Epithelial cell of proximal tubule (primary cell): ENCODE measurements around the gene TBC1D1. TPM values are rescaled to one million over a fixed set of nuclear protein-coding genes. Genes with fewer than 3 reads are reported as not detected.

Source experiments
- DNase-seq: peaks from one replicate; pipeline ENCODE4 v3.0.0-alpha.2; 2011; ENCODE audit warnings: low read depth
- H3K4me3 ChIP-seq: 2 replicates; pipeline ENCODE4 v1.5.1; 2011; ENCODE audit warnings: low read depth, mild to moderate bottlenecking, low read length
- total RNA-seq: library from RNA; depleted of rRNA; stranded (reverse); fragments of >200 nt; gene quantifications from 2 replicates; pipeline ENCODE4 v1.2.3, GENCODE V29; 2015
- TF ChIP-seq, protein P1 (sequence below): conservative IDR thresholded peaks from 2 replicates; pipeline ENCODE4 v1.5.1; 2012; ENCODE audit warnings: low read depth, mild to moderate bottlenecking, low read length

TBC1D1 gene
- total RNA-seq, 1 donor from 2014 or later, result 157 TPM

DNA sequence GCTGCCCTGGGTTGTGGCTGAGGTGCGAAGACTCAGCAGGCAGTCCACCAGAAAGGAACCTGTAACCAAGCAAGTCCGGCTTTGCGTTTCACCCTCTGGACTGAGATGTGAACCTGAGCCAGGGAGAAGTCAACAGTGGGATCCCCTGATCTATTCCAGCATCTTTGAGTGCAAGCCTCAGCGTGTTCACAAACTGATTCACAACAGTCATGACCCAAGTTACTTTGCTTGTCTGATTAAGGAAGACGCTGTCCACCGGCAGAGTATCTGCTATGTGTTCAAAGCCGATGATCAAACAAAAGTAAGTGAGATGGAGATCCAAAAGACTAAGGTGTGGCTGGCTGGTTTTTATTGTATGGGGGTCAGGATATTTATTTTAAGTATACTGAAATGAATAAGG, 11.3 kb downstream of the TBC1D1 start:
- no peak overlapping the region for H3K4me3 ChIP-seq
- DNase-seq, result no peak
- TF ChIP-seq, protein P1, sequence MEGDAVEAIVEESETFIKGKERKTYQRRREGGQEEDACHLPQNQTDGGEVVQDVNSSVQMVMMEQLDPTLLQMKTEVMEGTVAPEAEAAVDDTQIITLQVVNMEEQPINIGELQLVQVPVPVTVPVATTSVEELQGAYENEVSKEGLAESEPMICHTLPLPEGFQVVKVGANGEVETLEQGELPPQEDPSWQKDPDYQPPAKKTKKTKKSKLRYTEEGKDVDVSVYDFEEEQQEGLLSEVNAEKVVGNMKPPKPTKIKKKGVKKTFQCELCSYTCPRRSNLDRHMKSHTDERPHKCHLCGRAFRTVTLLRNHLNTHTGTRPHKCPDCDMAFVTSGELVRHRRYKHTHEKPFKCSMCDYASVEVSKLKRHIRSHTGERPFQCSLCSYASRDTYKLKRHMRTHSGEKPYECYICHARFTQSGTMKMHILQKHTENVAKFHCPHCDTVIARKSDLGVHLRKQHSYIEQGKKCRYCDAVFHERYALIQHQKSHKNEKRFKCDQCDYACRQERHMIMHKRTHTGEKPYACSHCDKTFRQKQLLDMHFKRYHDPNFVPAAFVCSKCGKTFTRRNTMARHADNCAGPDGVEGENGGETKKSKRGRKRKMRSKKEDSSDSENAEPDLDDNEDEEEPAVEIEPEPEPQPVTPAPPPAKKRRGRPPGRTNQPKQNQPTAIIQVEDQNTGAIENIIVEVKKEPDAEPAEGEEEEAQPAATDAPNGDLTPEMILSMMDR, result no peak

DNA sequence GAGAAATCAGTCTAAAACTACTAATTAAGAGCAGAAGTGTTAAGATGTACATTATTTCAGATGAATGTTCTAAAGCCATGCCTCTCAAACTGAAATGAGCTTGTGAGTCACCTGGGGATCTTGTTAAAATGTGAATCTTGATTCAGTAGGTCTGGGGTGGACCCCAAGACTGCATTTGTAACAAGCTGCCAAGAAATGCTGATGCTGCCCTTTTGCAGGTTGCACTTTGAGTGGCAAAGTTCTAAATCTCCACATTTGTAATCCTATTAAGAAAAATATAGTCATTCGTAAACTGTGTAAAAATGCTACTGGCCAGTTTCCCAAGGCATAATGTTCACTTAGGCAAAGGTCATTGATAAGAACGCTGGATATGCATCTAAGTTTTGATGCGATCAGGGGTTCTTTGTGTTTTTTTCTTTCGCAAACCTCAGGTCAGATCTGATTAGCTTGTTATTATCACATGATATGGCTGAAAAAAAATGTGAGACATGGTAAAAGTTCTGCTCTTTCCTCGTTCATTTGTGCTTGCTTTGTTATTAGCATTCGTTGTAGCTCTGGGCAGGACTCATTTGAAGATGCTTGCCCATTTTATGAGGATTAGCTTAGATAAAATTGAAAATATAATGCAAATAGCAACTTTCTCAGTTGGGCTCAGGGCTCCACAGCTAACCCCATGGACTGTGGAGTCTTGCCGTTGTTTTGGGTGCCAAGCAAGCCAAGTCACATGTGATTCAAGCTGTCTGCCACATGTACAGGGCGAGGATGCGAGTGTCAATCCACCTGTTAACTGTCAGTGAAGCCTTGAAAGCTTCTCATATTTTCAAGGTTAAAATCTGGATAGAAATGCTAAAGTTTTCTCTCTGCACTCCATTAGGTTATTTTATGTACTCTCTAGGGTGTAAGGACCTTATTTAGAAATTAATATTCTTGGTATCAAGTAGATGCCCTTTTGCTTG, 12.1 kb downstream of the TBC1D1 start:
- no peak for DNase-seq
- TF ChIP-seq, protein P1, result no peak
- H3K4me3 ChIP-seq, result no peak overlapping the region

DNA sequence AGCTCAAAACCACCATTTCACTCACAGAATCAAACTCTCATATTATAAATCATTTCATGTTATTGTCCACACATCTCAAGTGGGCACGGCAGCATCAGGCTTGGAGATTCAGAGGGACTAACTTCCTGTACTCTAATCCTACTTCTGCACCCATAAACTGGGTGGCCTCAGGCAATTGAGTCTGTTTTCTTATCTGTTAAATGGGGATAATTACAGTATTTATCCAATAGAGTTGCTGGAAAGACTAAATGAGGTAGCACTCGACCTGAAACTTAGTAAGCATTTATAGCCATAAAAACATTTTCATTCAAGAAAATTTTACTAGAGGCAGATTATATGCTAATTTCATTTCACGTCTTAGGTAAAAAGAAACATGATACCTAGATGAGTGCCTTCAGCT, 13.0 kb downstream of the TBC1D1 start:
- H3K4me3 ChIP-seq, result no peak overlapping the region
- TF ChIP-seq, protein P1, result no peak
- no peak for DNase-seq

DNA sequence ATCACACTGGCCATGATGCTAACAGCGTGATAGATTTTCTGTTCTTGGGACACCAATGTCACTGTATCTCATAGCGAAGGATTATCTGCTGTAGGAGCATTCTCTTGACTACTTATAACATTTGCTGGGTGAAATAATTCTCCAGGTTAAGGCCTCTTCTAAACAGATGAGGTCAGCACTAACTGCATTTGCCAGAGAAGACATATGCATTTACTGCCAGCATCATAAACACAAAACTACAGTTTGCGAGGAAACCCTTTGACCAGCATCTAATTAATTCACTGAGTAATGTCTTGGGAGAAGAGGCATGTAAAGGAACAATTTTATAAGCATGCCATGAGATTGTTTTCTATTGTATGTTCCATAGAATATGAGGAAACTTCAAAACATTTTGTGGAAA, 13.9 kb downstream of the TBC1D1 start:
- no peak for DNase-seq
- TF ChIP-seq, protein P1, result no peak

DNA sequence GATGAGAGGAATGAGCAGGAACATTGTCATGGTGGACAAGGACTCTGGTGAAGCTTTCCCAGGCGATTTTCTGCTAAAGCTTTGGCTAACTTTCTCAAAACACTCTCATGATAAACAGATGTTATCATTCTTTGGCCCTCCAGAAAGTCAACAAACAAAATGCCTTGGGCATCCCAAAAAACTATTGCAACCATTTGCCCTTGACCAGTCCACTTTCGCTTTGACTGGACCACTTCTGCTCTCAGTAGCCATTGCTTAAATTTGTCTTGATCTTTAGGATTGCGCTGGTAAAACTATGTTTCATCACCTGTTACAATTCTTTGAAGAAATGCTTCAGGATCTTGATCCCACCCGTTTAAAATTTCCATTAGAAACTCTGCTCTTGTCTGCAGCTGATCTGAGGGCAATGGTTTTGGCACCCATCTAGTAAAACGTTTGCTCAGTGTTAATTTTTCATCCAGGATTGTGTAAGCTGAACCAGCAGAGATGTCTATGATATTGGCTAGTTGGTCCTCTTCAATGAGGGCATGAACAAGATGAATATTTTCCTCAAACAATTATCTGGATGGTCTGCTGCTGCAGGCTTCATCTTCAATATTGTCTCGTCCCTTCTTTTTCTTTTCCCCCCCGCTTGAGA, 14.8 kb downstream of the TBC1D1 start:
- DNase-seq, result no peak
- TF ChIP-seq, protein P1, result no peak
- H3K4me3 ChIP-seq, result no peak overlapping the region

More for the DNA sequence above, 13.9 kb downstream of the TBC1D1 start:
- no peak overlapping the region for H3K4me3 ChIP-seq

DNA sequence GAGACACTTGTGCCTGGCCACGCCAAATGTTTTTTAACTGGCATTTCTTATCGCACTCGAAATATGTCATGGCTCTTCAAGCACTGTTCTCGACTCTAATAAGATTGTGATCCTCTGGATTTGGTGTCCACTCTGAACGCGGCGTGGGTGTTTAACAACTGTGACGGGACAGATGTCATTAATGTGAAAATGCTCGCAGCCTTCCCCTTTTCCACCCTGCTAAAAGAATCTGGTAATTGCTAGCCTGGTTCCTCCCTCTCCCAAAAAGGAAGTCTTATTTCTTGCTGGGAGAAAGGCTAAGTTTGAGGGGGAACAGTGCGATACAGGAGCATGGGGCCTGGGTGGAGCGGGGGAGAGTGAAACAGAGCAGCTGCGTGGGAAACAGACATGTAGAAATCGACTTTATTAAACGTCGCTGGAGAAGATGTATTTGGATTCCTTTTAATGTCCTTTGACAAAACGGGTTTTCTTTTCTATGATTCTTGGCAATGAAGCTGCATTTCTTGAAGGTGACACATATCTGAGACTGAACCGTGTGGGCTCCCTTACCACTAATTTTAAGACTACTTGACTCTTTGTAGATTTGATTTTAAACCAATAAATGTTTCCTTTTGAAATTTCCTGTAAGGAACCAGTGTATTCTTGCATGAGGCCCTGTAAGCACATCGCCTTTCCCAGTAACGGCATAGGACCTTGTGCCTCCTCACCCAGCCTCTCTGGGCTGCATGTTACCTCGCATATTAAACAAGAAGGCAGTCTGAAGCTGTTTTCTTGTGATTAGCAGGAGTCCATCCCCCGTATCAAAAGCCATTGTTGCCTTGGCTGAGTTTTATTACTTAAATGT, 17.8 kb downstream of the TBC1D1 start:
- TF ChIP-seq, protein P1, result no peak
- no peak for DNase-seq
- H3K4me3 ChIP-seq, result no peak overlapping the region
